Measurements from ENCODE around the gene MRTFA. TPM values are rescaled to one million over a fixed set of nuclear protein-coding genes. Genes with fewer than 3 reads are reported as not detected.

MRTFA gene
- polyA plus RNA-seq, 2 of the 4 experiments (the other 2 are of a cell fraction): 6.8 to 48.3 TPM

- peak overlapping the region; percentile 94 to 99 for H3K27ac ChIP-seq
- 12% methylated on average over 2 of the region's 2 CpGs for WGBS (ENCODE audit: missing lambda C conversion rate)
- no peak for TF ChIP-seq EHMT2 (IDR thresholded peaks at IDR 0.05; ENCODE audit: low read depth)
- TF ChIP-seq, protein P1, sequence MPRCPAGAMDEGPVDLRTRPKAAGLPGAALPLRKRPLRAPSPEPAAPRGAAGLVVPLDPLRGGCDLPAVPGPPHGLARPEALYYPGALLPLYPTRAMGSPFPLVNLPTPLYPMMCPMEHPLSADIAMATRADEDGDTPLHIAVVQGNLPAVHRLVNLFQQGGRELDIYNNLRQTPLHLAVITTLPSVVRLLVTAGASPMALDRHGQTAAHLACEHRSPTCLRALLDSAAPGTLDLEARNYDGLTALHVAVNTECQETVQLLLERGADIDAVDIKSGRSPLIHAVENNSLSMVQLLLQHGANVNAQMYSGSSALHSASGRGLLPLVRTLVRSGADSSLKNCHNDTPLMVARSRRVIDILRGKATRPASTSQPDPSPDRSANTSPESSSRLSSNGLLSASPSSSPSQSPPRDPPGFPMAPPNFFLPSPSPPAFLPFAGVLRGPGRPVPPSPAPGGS (IDR thresholded peaks at IDR 0.05): peak; percentile 84; the same call in 1 of the 3 replicates
- TF ChIP-seq MAX (IDR thresholded peaks at IDR 0.05): peak; percentile 54
- TF ChIP-seq KDM1A (IDR thresholded peaks at IDR 0.05; ENCODE audit: low read depth): no peak
- TF ChIP-seq KDM5A (IDR thresholded peaks at IDR 0.05): no peak
- TF ChIP-seq NR3C1 (IDR thresholded peaks at IDR 0.05): no peak
- TF ChIP-seq HDAC2 (IDR thresholded peaks at IDR 0.05): no peak
- TF ChIP-seq, protein P2, sequence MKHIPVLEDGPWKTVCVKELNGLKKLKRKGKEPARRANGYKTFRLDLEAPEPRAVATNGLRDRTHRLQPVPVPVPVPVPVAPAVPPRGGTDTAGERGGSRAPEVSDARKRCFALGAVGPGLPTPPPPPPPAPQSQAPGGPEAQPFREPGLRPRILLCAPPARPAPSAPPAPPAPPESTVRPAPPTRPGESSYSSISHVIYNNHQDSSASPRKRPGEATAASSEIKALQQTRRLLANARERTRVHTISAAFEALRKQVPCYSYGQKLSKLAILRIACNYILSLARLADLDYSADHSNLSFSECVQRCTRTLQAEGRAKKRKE (CRISPR knock-in tag; IDR thresholded peaks at IDR 0.05; ENCODE audit: low read depth): no peak
- no peak for TF ChIP-seq HOXA7 (CRISPR knock-in tag; IDR thresholded peaks at IDR 0.05)
- TF ChIP-seq NFE2L2 (conservative IDR thresholded peaks at IDR 0.05; ENCODE audit: low read length): no peak
- no peak for TF ChIP-seq NPAS2 (CRISPR knock-in tag; IDR thresholded peaks at IDR 0.05; ENCODE audit: borderline replicate concordance)
- TF ChIP-seq FOSL2 (IDR thresholded peaks at IDR 0.05): peak; percentile 75
- TF ChIP-seq FOSL2 (CRISPR knock-in tag; IDR thresholded peaks at IDR 0.05): peak; percentile 89
- peak; percentile 91 for TF ChIP-seq HES2 (IDR thresholded peaks at IDR 0.05)
- TF ChIP-seq, protein P3, sequence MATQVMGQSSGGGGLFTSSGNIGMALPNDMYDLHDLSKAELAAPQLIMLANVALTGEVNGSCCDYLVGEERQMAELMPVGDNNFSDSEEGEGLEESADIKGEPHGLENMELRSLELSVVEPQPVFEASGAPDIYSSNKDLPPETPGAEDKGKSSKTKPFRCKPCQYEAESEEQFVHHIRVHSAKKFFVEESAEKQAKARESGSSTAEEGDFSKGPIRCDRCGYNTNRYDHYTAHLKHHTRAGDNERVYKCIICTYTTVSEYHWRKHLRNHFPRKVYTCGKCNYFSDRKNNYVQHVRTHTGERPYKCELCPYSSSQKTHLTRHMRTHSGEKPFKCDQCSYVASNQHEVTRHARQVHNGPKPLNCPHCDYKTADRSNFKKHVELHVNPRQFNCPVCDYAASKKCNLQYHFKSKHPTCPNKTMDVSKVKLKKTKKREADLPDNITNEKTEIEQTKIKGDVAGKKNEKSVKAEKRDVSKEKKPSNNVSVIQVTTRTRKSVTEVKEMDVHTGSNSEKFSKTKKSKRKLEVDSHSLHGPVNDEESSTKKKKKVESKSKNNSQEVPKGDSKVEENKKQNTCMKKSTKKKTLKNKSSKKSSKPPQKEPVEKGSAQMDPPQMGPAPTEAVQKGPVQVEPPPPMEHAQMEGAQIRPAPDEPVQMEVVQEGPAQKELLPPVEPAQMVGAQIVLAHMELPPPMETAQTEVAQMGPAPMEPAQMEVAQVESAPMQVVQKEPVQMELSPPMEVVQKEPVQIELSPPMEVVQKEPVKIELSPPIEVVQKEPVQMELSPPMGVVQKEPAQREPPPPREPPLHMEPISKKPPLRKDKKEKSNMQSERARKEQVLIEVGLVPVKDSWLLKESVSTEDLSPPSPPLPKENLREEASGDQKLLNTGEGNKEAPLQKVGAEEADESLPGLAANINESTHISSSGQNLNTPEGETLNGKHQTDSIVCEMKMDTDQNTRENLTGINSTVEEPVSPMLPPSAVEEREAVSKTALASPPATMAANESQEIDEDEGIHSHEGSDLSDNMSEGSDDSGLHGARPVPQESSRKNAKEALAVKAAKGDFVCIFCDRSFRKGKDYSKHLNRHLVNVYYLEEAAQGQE (IDR thresholded peaks at IDR 0.05): no peak
- TF ChIP-seq, protein P4, sequence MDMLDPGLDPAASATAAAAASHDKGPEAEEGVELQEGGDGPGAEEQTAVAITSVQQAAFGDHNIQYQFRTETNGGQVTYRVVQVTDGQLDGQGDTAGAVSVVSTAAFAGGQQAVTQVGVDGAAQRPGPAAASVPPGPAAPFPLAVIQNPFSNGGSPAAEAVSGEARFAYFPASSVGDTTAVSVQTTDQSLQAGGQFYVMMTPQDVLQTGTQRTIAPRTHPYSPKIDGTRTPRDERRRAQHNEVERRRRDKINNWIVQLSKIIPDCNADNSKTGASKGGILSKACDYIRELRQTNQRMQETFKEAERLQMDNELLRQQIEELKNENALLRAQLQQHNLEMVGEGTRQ (IDR thresholded peaks at IDR 0.05): no peak
- no peak; the same call in 2 of the 3 replicates for TF ChIP-seq SMC3 (IDR thresholded peaks at IDR 0.05)
- TF ChIP-seq HOXB13 (CRISPR knock-in tag; IDR thresholded peaks at IDR 0.05; ENCODE audit: low read depth): no peak
- TF ChIP-seq GATA3 (IDR thresholded peaks at IDR 0.05; ENCODE audit: borderline replicate concordance): peak; percentile 81; the same call in 1 of the 2 replicates
- no peak for TF ChIP-seq RARB (CRISPR knock-in tag; IDR thresholded peaks at IDR 0.05)
- no peak for TF ChIP-seq SREBF2 (IDR thresholded peaks at IDR 0.05)
- no peak for TF ChIP-seq ZC3H11A (IDR thresholded peaks at IDR 0.05)
- TF ChIP-seq CHD4 (IDR thresholded peaks at IDR 0.05; ENCODE audit: borderline replicate concordance): no peak
- TF ChIP-seq ZSCAN20 (CRISPR knock-in tag; IDR thresholded peaks at IDR 0.05): no peak
- TF ChIP-seq, protein P5, sequence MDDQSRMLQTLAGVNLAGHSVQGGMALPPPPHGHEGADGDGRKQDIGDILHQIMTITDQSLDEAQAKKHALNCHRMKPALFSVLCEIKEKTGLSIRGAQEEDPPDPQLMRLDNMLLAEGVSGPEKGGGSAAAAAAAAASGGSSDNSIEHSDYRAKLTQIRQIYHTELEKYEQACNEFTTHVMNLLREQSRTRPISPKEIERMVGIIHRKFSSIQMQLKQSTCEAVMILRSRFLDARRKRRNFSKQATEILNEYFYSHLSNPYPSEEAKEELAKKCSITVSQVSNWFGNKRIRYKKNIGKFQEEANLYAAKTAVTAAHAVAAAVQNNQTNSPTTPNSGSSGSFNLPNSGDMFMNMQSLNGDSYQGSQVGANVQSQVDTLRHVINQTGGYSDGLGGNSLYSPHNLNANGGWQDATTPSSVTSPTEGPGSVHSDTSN (IDR thresholded peaks at IDR 0.05): no peak
- TF ChIP-seq ZNF302 (CRISPR knock-in tag; IDR thresholded peaks at IDR 0.05): no peak
- no peak for TF ChIP-seq FOSB (CRISPR knock-in tag; IDR thresholded peaks at IDR 0.05)
- no peak for TF ChIP-seq ELK1 (IDR thresholded peaks at IDR 0.05; ENCODE audit: low read depth, low read length)
- TF ChIP-seq ZFP36 (IDR thresholded peaks at IDR 0.05; ENCODE audit: borderline replicate concordance, partially characterized antibody): no peak
- TF ChIP-seq MYC (IDR thresholded peaks at IDR 0.05; ENCODE audit: borderline replicate concordance, low read length): no peak
- TF ChIP-seq, protein P6, sequence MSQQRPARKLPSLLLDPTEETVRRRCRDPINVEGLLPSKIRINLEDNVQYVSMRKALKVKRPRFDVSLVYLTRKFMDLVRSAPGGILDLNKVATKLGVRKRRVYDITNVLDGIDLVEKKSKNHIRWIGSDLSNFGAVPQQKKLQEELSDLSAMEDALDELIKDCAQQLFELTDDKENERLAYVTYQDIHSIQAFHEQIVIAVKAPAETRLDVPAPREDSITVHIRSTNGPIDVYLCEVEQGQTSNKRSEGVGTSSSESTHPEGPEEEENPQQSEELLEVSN (IDR thresholded peaks at IDR 0.05; ENCODE audit: borderline replicate concordance, low read depth): no peak
Observed at GRCh38 chr22:40512426-40513136, 123.9 kb downstream of the MRTFA start.

More at GRCh38 chr22:40512426-40513136, 123.9 kb downstream of the MRTFA start:
- POLR2A ChIA-PET: interaction anchor here (0.6 to 1.4 kb wide), 8 partner anchors 8 to 156 kb away, joined by 3 to 11 read pairs (median 4); no protein-coding TSS in a partner anchor
- peak; percentile 89 for FAIRE-seq
- H3K9me3 ChIP-seq: no peaks in the 10 kb centered on the region
- peaks cover 92% of the 10 kb centered on the region for H3K4me1 ChIP-seq
- peak; percentile 72 to 79 for ATAC-seq
- H3K4me2 ChIP-seq: peak overlapping the region; percentile 85
- CTCF ChIA-PET: interaction anchor here (0.5 to 2.4 kb wide), 6 partner anchors 9 to 251 kb away, joined by 3 to 15 read pairs (median 4); no protein-coding TSS in a partner anchor
- no peak overlapping the region for H3K4me3 ChIP-seq
- peak; percentile 40 to 92 for DNase-seq (ENCODE audit: low read depth in 1 of 2, low spot score in 1 of 2)

Measured in A549 (cell line).